Hepatocyte (in vitro differentiated cells): ENCODE measurements around the gene NELFB.

Experiments
- EZH2 ChIP-seq: fragments of 200-600 bp; sonication (generic); IDR thresholded peaks from 2 replicates; pipeline ENCODE4 v1.6.1; 2016; ENCODE audit warnings: antibody characterized with exemption, mild to moderate bottlenecking, borderline replicate concordance
- TF ChIP-seq, protein P1 (sequence below): fragments of 200-600 bp; sonication (generic); IDR thresholded peaks from 2 replicates; pipeline ENCODE4 v1.5.1; 2016; ENCODE audit warnings: antibody characterized with exemption, mild to moderate bottlenecking; ENCODE audit not compliant: poor library complexity

DNA sequence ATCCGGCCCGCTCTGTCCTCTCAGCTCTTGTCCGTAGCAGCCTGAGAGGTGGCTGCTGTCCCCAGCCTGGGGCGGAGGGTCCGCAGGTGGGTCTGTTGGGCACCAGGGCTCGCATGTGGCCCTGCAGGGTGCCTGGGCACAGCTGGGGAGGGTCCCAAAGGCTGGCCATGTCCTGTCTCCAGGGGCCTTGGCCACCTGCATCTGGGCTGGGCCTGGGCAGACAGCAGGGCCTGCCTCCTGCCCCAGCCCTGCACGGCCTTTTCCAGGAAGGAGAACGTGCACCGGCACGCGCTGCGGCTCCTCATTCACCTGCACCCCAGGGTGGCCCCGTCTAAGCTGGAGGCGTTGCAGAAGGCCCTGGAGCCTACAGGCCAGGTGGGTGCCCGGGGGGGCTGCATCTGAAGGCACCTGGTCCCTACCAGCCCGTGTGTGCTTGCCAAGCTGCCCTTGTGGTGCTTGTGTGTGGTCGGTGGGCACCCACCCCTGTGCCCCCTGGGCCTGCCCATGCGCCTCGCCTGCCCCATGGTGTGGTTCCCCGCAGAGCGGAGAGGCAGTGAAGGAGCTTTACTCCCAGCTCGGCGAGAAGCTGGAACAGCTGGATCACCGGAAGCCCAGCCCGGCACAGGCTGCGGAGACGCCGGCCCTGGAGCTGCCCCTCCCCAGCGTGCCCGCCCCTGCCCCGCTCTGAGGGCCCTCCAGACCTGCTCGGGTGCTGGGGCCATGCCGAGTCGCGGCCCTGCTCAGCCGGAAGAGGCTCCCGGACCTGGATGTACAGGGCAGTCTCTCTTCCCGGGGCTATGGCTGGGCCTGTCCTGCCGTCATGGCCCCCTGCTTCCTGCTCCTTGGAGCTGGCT lies 17.3 kb downstream of the NELFB start:
- TF ChIP-seq, protein P1, sequence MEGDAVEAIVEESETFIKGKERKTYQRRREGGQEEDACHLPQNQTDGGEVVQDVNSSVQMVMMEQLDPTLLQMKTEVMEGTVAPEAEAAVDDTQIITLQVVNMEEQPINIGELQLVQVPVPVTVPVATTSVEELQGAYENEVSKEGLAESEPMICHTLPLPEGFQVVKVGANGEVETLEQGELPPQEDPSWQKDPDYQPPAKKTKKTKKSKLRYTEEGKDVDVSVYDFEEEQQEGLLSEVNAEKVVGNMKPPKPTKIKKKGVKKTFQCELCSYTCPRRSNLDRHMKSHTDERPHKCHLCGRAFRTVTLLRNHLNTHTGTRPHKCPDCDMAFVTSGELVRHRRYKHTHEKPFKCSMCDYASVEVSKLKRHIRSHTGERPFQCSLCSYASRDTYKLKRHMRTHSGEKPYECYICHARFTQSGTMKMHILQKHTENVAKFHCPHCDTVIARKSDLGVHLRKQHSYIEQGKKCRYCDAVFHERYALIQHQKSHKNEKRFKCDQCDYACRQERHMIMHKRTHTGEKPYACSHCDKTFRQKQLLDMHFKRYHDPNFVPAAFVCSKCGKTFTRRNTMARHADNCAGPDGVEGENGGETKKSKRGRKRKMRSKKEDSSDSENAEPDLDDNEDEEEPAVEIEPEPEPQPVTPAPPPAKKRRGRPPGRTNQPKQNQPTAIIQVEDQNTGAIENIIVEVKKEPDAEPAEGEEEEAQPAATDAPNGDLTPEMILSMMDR = no peak
- TF ChIP-seq EZH2 = no peak
